Esophagus muscularis mucosa (tissue), 4 donors: ENCODE measurements around the gene KYNU.

ENCODE experiments used
- CTCF ChIP-seq, 3 experiments: fragments of 200-600 bp in 2 of 3; fragments of 450-650 bp in 1 of 3; sonication (generic) in 2 of 3; IDR thresholded peaks; one replicate each; pipeline ENCODE4 v1.5.1; 2017 to 2019; ENCODE audit warnings: antibody characterized with exemption in 3 of 3, mild to moderate bottlenecking in 2 of 3, moderate library complexity in 1 of 3
- EP300 ChIP-seq: sonication (generic); formaldehyde crosslinking; IDR thresholded peaks from one replicate; pipeline ENCODE4 v1.6.1; 2017; ENCODE audit warnings: antibody characterized with exemption
- POLR2A ChIP-seq: fragments of 450-650 bp; IDR thresholded peaks from one replicate; pipeline ENCODE4 v1.6.1; 2017; ENCODE audit warnings: antibody characterized with exemption, moderate library complexity, mild to moderate bottlenecking, low read depth

GRCh38 chr2:143081616-143082015 lies 204.2 kb downstream of the KYNU start:
- TF ChIP-seq EP300 (no peak), CTCF (IDR thresholded peaks at IDR 0.05) (no peak), POLR2A (no peak)
